PC-3 (cell line): ENCODE measurements around the gene IP6K3. TPM values are rescaled to one million over a fixed set of nuclear protein-coding genes. Genes with fewer than 3 reads are reported as not detected.

Source experiments
- ATAC-seq: fragments of 200-7000 bp; cut with Tn5 transposase; 2 replicates; pipeline ENCODE4 v1.9.1; 2020; ENCODE audit warnings: mild to moderate bottlenecking, moderate library complexity
- BruUV-seq: library from RNA; stranded (reverse); fragments of 400-500 nt; replicated peaks from 2 replicates; lab custom pipeline; 2021; lab: Mats Ljungman, UMichigan
- CTCF ChIA-PET: fragments of 300-600 bp; sonication (Branson Sonifier 250); formaldehyde crosslinking; loops from one replicate; lab custom pipeline; 2022; ENCODE audit warnings: antibody characterized with exemption; lab: Charles Lee
- POLR2A ChIA-PET: fragments of 300-600 bp; sonication (Branson Sonifier 250); formaldehyde crosslinking; loops from one replicate; lab custom pipeline; 2022; ENCODE audit warnings: antibody characterized with exemption; ENCODE audit not compliant: unreplicated experiment; lab: Charles Lee
- DNase-seq: peaks from one replicate; pipeline ENCODE4 v3.0.0-alpha.2; 2015
- H2AFZ ChIP-seq: fragments of 300-600 bp; sonication (generic); 2 replicates; pipeline ENCODE4 v1.6.0; 2016; ENCODE audit warnings: antibody characterized with exemption, low read length
- H3F3A ChIP-seq: fragments of 300-600 bp; sonication (generic); one replicate; pipeline ENCODE4 v1.6.0; 2017; ENCODE audit warnings: antibody characterized with exemption, low read length, control low read depth, mild to moderate bottlenecking; ENCODE audit not compliant: unreplicated experiment
- H3K27ac ChIP-seq: fragments of 300-600 bp; sonication (generic); 2 replicates; pipeline ENCODE4 v1.5.1; 2016; ENCODE audit warnings: mild to moderate bottlenecking, low read length
- H3K27me3 ChIP-seq: fragments of 300-600 bp; sonication (generic); 2 replicates; pipeline ENCODE4 v1.6.1; 2016; ENCODE audit warnings: low read length, mixed read lengths
- H3K36me3 ChIP-seq: fragments of 300-600 bp; sonication (generic); 2 replicates; pipeline ENCODE4 v1.6.1; 2016; ENCODE audit warnings: low read depth, mixed run types, low read length, mixed read lengths
- H3K4me1 ChIP-seq: fragments of 300-600 bp; sonication (generic); 2 replicates; pipeline ENCODE4 v1.5.1; 2016; ENCODE audit warnings: low read length; ENCODE audit not compliant: insufficient read depth
- H3K4me2 ChIP-seq: fragments of 300-600 bp; sonication (generic); 2 replicates; pipeline ENCODE4 v1.6.0; 2016; ENCODE audit warnings: low read length
- H3K4me3 ChIP-seq: fragments of 300-600 bp; sonication (generic); 2 replicates; pipeline ENCODE4 v1.5.1; 2016; ENCODE audit warnings: mild to moderate bottlenecking, low read length, mixed read lengths
- H3K79me2 ChIP-seq: fragments of 300-600 bp; sonication (generic); 2 replicates; pipeline ENCODE4 v1.6.1; 2017; ENCODE audit warnings: low read length, mixed read lengths
- H3K9ac ChIP-seq: fragments of 300-600 bp; sonication (generic); 2 replicates; pipeline ENCODE4 v1.6.0; 2016; ENCODE audit warnings: mild to moderate bottlenecking, low read length
- H3K9me2 ChIP-seq: fragments of 300-600 bp; sonication (generic); replicated peaks from 2 replicates; pipeline ENCODE4 v1.6.1; 2016; ENCODE audit warnings: mixed run types, low read length, mixed read lengths
- H3K9me3 ChIP-seq: fragments of 300-600 bp; sonication (generic); 2 replicates; pipeline ENCODE4 v1.6.1; 2016; ENCODE audit warnings: low read length, mixed read lengths
- H4K20me1 ChIP-seq: fragments of 300-600 bp; sonication (generic); 2 replicates; pipeline ENCODE4 v1.6.1; 2016; ENCODE audit warnings: low read length, mixed read lengths
- CTCF ChIP-seq: fragments of 300-600 bp; sonication (generic); conservative IDR thresholded peaks from 2 replicates; pipeline ENCODE4 v1.5.1; 2017; ENCODE audit warnings: antibody characterized with exemption, low read depth, mild to moderate bottlenecking, low read length
- EZH2 ChIP-seq: fragments of 300-600 bp; sonication (generic); IDR thresholded peaks from one replicate; pipeline ENCODE4 v1.6.1; 2017; ENCODE audit warnings: antibody characterized with exemption, mild to moderate bottlenecking, low read length; ENCODE audit not compliant: unreplicated experiment
- EZH2phosphoT487 ChIP-seq: fragments of 300-600 bp; sonication (generic); IDR thresholded peaks from 2 replicates; pipeline ENCODE4 v1.6.1; 2018; ENCODE audit warnings: mild to moderate bottlenecking, antibody characterized with exemption, low read length, borderline replicate concordance
- intact Hi-C: fragments of 100-400 bp; cut with micrococcal nuclease; formaldehyde crosslinking; loops from 2 replicates; pipeline ENCODE4 v1.9.0; 2023
- total RNA-seq: library from RNA; depleted of rRNA; stranded (reverse); fragments of >200 nt; gene quantifications from 2 replicates; pipeline ENCODE4 v1.2.3, GENCODE V29; 2014

Gene IP6K3
- total RNA-seq, 1 experiment from 2014 or later: not detected

GRCh38 chr6:33770124-33770832 is 23.6 kb upstream of the IP6K3 start:
- Histone ChIP-seq H3K4me3 (no peak overlapping the region), H3K27me3 (no peaks in the 10 kb centered on the region), H3K4me1 (peaks cover 2% of the 10 kb centered on the region; the same call in 1 of the 2 replicates), H2AFZ (no peak overlapping the region), H4K20me1 (no peaks in the 10 kb centered on the region), H3K36me3 (peaks cover 9% of the 10 kb centered on the region), H3K9me3 (no peaks in the 10 kb centered on the region), H3K4me2 (no peak overlapping the region), H3F3A (no peaks in the 10 kb centered on the region), H3K9me2 (no peaks in the 10 kb centered on the region), H3K27ac (no peak overlapping the region), H3K9ac (no peak overlapping the region), H3K79me2 (no peaks in the 10 kb centered on the region)
- intact Hi-C loops: no loop called here
- no peak for ATAC-seq
- ChIA-PET POLR2A (no interaction called here), CTCF (no interaction called here)
- TSS peak; percentile 6 for BruUV-seq
- TF ChIP-seq EZH2 (no peak), CTCF (no peak), EZH2phosphoT487 (no peak)
- DNase-seq: no peak

- peaks cover 3% of the 10 kb centered on the region; the same call in 1 of the 2 replicates for H3K36me3 ChIP-seq
- no peaks in the 10 kb centered on the region for H3K27me3 ChIP-seq
- H3K4me1 ChIP-seq: peaks cover 2% of the 10 kb centered on the region; the same call in 1 of the 2 replicates
- no peak for TF ChIP-seq CTCF
- TF ChIP-seq EZH2: no peak
- TF ChIP-seq EZH2phosphoT487: no peak
- no peak for ATAC-seq
- ChIA-PET POLR2A (no interaction called here), CTCF (interaction anchor here (1.0 kb wide), 1 partner anchor 29 kb away, joined by 3 read pairs; no protein-coding TSS in a partner anchor)
- no peak overlapping the region for H3K27ac ChIP-seq
- H3F3A ChIP-seq: no peaks in the 10 kb centered on the region
- no peaks in the 10 kb centered on the region for H3K9me2 ChIP-seq
- no peaks in the 10 kb centered on the region for H3K79me2 ChIP-seq
- no TSS peak for BruUV-seq
- no peak overlapping the region for H3K4me2 ChIP-seq
- DNase-seq: no peak
- intact Hi-C loops: loop anchor here (5.0 to 10.0 kb wide), 2 partner anchors 255 to 383 kb away; no protein-coding TSS in a partner anchor
- H3K4me3 ChIP-seq: no peak overlapping the region
- H3K9ac ChIP-seq: no peak overlapping the region
- no peaks in the 10 kb centered on the region for H4K20me1 ChIP-seq
- no peak overlapping the region for H2AFZ ChIP-seq
- no peaks in the 10 kb centered on the region for H3K9me3 ChIP-seq
Observed at GRCh38 chr6:33769248-33769821, 22.6 kb upstream of the IP6K3 start.
